ENCODE measurements around the gene GRIK3.

The GRIK3 gene

GRCh38 chr1:37010011-37010410 is 24.3 kb downstream of the GRIK3 start:
- no peak for DNase-seq

- no peak for DNase-seq
Measured at GRCh38 chr1:37009521-37009920, 24.8 kb downstream of the GRIK3 start.

- DNase-seq: no peak
Measured at GRCh38 chr1:37006132-37006868, 28.0 kb downstream of the GRIK3 start.

DNA sequence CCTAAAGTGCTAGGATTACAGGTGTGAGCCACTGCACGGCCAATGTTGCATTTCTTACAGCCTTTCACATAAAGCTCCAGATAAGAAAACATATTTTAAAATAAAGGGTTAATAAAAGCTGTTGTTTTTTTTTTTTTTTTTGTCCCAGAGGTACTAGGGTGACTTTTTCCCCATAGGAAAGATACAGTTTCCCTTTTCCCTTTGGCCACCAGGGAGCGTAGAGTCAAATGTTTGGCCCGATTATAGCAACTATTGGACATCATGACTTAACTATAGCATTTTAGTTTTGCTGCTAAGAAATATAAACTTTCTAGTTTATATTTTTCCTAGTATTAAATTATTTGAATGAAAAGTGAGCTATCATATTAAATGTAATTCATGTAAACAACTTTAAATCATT is 31.4 kb downstream of the GRIK3 start:
- no peak for DNase-seq

DNA sequence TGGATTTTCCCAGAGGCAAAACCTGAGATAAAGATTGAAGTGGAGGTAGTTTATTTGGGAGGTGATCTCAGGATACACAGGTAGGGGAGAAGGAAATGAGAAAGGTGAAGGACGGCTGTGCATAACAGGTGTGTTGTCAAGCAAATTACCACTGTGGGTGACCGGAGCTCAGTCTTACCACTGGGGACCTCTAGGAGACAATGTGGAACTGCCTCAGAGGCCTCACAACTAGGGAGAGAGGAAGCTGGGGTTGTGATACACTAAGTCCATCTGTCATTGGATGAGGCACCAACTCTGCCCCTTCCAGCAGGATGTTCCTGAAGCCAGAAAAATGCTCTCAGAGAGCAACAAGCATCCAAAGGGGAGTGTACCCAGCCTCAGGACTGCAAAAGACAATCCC is 32.6 kb downstream of the GRIK3 start:
- no peak for DNase-seq

DNA sequence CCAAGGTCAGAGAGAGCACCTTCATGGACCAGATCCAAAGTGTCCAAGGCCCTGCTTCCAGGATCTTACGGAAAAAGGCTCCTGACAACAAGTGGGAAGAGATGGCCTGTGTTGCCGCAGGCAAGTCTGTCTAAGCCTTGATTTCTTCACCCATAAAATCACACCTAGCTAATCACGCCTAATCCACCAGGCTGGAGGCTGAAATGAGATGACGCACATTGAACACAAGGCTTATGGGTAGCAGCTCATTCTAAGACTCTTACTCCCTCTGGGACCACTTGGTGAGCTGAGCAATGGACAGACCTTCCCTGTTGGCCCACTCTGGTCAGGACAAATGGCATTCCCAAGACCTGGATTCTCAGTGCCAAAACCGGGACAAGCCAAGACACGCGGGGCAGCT is 38.2 kb downstream of the GRIK3 start:
- no peak for DNase-seq

- no peak for DNase-seq
Measured at GRCh38 chr1:36994868-36995267, 39.4 kb downstream of the GRIK3 start.

- no peak for DNase-seq
Measured at GRCh38 chr1:36994294-36994693, 40.0 kb downstream of the GRIK3 start.

DNA sequence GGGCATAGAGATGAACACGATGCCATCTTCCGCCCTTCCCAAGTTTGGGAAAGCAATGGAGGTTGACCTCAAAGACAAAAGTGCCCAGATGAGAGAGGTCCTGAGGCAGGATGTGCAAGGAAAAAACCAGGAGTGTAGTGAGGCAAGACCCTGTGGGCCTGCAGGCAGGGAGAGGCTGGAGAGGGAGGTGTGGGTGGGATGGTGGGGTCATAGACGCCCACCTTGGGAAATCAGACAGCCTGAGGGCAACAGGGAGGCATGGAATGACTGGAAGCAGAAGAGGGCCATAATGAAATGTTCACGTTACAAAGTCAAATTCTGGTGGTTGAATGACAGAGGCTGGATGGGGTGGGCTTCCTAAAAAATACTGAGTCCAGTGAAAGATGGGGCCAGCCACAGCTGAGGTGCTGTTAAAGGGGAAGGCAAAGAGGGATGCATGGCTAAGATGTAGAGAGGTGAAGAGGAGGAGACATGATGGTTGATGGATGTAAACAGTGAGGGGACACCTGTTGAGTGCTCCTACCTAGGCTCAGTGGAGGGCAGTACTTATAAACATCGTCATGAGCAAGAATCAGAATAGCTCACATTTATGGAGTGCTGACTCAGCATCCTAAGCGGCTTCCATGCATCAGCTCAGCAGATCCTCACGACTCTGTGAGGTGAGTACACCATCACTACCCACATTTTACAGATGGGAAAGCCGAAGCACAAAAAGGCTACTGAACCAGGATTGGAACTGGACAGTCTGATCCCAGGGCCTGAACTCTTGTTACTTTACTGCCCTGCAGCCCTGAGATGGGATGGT is 42.0 kb downstream of the GRIK3 start:
- no peak for DNase-seq

- DNase-seq: no peak
Measured at GRCh38 chr1:36991551-36991950, 42.8 kb downstream of the GRIK3 start.

GRCh38 chr1:36990928-36991327 is 43.4 kb downstream of the GRIK3 start:
- DNase-seq: no peak

DNA sequence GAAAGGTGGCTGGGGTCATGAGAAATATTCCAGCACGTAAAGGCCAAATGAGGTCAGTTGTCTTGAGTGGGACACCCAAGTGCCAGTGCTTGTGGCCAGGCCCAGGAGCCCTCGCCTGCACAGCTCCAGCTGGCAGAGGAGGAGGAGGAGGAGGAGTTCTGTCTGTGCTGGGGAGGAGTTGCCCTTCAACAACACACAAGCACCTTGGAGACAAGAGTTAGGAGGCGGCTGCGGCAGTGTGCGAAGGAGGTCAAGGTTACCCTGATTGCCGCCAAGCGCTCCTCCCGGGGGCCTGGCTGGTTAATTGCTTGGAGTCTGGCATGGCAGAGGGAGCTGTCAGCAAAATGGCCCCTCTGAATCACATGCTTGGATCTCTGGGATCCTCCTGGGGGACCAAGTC is 45.1 kb downstream of the GRIK3 start:
- DNase-seq: no peak

DNA sequence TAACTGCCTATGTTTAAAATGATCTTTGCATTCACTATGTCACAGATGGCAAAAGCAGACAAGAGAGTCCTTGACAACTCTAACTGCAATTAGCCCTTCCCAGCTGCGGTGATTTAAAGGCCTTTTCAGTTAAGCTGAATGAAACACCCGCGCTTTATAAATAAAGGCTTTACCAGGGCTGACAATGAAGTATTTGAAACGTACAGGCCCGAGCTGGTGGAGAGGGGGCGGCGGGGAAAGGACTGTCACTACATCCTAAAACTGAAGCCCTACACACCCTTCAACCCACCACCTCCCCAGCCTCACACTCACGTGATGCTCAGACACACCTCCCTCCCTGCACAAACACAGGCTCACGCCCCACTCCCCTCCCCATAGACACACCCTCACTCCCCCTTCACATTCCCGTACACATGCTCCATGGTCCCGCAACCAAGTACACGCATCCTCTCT is 45.5 kb downstream of the GRIK3 start:
- DNase-seq: no peak

DNA sequence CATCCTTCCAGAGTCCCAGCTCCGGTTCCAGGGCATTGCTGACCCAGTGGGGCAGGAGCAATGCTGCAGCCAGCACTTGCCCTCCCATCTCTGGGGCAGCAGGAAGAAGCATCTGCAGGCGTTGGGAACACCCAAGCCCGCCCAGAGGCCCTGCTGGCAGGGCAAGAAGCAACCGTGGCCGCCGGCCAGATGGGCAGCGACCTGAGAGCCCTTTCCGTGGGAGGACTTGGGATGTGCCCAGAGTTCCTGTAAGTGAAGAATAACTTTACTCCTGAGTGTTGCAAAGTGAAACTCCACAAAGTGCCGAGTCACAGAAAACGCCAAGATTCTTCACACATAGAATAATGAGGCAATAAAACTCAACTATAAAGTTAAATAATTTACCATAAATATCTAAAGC is 46.0 kb downstream of the GRIK3 start:
- DNase-seq: no peak

- no peak for DNase-seq
Measured at GRCh38 chr1:36987276-36987675, 47.0 kb downstream of the GRIK3 start.

- no peak for DNase-seq
Measured at GRCh38 chr1:36986241-36986985, 47.9 kb downstream of the GRIK3 start.

- DNase-seq: no peak
Measured at GRCh38 chr1:36984675-36985074, 49.6 kb downstream of the GRIK3 start.

DNA sequence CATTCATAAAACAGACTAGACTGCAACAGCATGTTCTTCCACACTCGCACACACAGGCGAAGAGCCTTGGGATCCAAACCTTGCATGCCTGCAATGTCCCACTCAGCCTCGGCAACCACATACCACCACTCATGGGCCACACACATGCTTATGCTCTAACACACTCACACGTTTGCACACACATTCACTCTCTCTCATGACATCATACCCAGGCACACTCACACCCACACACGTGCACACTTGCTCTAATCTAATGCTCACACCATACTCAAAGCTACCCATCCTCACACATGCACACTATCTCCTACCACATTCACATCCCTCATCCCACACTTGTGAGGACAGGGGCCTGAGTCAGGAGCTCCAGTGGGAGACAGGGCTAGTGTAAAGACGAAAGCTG is 50.3 kb downstream of the GRIK3 start:
- no peak for DNase-seq

GRCh38 chr1:36982709-36983108 is 51.6 kb downstream of the GRIK3 start:
- no peak for DNase-seq

DNA sequence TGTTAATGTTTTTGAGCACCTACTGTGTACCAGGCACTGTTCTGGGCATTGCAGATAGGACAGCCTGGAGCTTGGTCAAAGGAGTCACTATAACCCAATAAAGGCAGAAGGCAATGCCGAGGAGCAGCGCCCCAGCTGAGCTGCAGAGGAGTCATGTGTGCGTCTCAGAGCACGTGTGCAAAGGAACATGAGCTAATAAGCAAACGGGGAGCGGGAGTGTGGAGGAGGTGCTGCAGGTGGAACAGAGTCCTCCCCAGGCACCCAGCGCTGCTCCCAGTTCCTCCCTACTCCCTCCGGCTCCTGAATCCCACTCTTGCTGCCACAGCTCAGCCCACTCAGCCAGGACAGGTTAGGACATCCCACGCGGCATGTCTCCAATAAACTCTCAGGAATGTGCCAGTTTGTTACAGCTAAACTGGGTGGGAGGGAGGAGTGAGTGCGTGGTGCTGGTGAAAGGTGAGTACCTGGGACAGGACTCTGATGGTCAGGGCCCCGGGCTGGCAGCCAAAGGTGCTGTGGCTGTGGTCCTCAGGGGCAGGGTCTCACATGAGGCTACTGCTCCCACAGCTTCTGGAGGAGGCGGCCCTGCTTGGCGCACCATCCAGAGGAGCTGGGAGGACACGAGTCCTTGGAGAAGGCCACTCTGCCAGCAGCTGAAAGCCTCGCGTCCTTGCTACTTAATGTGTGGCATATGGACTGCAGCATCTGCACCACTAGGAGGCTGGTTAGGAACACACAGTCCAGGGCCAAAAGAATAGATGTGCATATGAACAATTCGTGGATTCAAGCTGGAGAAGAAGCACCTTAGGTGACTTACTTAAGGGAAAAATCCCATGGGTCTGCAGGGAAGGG is 52.3 kb downstream of the GRIK3 start:
- DNase-seq: no peak

DNA sequence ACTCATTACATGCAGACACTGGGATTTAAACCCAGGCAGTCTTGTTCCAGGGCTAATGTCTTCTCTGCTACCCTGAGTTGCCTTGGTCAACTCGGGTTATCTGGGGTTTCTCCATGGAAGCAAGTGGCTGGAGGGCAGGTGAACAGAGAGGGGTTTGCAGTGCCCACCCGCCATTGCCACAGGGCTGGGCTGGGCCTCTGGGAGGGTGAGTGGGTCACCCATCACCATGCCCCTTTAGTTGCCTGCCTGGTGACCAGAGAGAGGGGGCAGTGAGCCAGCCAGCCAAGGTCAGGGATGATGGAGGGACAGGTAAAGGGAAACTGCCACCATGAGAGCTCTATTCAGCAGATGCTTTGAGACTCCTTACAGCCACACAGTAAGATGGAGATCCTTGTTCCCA is 53.2 kb downstream of the GRIK3 start:
- DNase-seq: no peak

- DNase-seq: no peak
Measured at GRCh38 chr1:36977731-36978406, 56.4 kb downstream of the GRIK3 start.
